Thoracic aorta (tissue), 2 donors: ENCODE measurements around the gene CENPX. TPM values are rescaled to one million over a fixed set of nuclear protein-coding genes. Genes with fewer than 3 reads are reported as not detected.

ENCODE experiments used
- ATAC-seq: fragments of 150-250 bp; one replicate; pipeline ENCODE4 v1.8.0; 2017; ENCODE audit warnings: low read depth; ENCODE audit not compliant: insufficient number of reproducible peaks, low FRiP score
- DNase-seq: peaks from one replicate; pipeline ENCODE4 v3.0.0-alpha.2; 2020; ENCODE audit warnings: low spot score
- H3K27ac ChIP-seq, 2 donors: fragments of 200-600 bp; sonication (generic); 1 replicate in 1 of 2; 2 replicates in 1 of 2; pipeline ENCODE4 v1.5.1; 2016; ENCODE audit warnings: mild to moderate bottlenecking in 2 of 2, moderate library complexity in 2 of 2
- H3K27me3 ChIP-seq: fragments of 200-600 bp; sonication (generic); replicated peaks from 2 replicates; pipeline ENCODE4 v1.6.0; 2016; ENCODE audit warnings: mild to moderate bottlenecking; ENCODE audit not compliant: insufficient read depth
- H3K36me3 ChIP-seq: fragments of 200-600 bp; sonication (generic); one replicate; pipeline ENCODE4 v1.5.1; 2016
- H3K4me1 ChIP-seq, 2 donors: fragments of 200-600 bp; sonication (generic); 1 replicate in 1 of 2; 2 replicates in 1 of 2; pipeline versions ENCODE4 v1.5.1 to v1.6.0; 2016; ENCODE audit warnings: low read depth in 2 of 2, mild to moderate bottlenecking in 1 of 2; ENCODE audit not compliant: control insufficient read depth in 1 of 2
- H3K4me3 ChIP-seq: fragments of 200-600 bp; sonication (generic); 2 replicates; pipeline ENCODE4 v1.5.1; 2016; ENCODE audit warnings: mild to moderate bottlenecking
- H3K9me3 ChIP-seq: fragments of 200-600 bp; sonication (generic); 2 replicates; pipeline ENCODE4 v1.5.1; 2016
- total RNA-seq, 2 donors: library from RNA; depleted of rRNA; stranded (reverse); fragments of >200 nt; gene quantifications; one replicate each; pipeline versions ENCODE4 v1.1.0 to v1.2.3, GENCODE V29; 2016
- TF ChIP-seq, protein P1 (sequence below): fragments of 200-600 bp; sonication (generic); IDR thresholded peaks from one replicate; pipeline ENCODE4 v1.5.1; 2019; ENCODE audit warnings: antibody characterized with exemption

The CENPX gene
- total RNA-seq, 2 donors from 2014 or later: 31.4 to 40.4 TPM

DNA sequence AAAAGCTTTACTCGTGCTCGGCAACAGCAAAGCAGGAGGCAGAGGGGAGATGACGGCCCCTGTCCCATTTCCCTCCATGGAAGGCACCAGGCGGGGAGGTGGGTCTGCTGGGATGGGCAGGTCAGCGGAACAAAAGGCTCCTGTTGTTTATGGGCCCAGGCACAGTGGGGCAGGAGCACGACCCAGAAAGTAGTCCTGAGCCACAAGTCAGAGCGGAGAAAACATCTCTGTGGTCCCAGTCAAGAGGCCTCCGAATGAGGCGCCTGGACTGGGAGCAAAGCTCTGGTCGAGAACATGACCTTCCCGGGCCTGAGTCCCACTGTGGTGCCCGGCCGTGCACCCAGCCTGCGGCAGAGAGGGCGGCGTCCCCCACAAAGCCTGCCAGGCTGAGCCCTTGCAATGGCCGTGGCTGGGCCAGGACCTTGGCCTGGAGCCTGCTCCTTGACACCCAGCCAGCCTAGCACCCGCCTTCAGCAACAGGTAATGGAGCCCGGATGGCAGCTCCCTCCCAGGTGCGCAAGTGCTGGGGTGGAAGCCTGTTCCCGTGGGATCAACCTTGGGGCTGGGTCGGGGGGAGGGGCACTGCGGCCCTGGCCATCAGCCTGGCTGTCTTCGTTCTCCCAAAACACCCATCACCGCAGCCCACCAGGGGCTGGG is 25.4 kb upstream of the CENPX start:
- Histone ChIP-seq H3K27ac (no peak overlapping the region), H3K4me3 (no peak overlapping the region), H3K27me3 (no peaks in the 10 kb centered on the region), H3K36me3 (peaks cover 10% of the 10 kb centered on the region), H3K9me3 (no peaks in the 10 kb centered on the region), H3K4me1 (peaks cover 8 to 28% of the 10 kb centered on the region in 2 donors)
- ATAC-seq (no peak), DNase-seq (no peak)
- TF ChIP-seq, protein P1, sequence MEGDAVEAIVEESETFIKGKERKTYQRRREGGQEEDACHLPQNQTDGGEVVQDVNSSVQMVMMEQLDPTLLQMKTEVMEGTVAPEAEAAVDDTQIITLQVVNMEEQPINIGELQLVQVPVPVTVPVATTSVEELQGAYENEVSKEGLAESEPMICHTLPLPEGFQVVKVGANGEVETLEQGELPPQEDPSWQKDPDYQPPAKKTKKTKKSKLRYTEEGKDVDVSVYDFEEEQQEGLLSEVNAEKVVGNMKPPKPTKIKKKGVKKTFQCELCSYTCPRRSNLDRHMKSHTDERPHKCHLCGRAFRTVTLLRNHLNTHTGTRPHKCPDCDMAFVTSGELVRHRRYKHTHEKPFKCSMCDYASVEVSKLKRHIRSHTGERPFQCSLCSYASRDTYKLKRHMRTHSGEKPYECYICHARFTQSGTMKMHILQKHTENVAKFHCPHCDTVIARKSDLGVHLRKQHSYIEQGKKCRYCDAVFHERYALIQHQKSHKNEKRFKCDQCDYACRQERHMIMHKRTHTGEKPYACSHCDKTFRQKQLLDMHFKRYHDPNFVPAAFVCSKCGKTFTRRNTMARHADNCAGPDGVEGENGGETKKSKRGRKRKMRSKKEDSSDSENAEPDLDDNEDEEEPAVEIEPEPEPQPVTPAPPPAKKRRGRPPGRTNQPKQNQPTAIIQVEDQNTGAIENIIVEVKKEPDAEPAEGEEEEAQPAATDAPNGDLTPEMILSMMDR: no peak

GRCh38 chr17:82047379-82047778 is 24.7 kb upstream of the CENPX start:
- Histone ChIP-seq H3K36me3 (peaks cover 10% of the 10 kb centered on the region), H3K27ac (no peak overlapping the region), H3K9me3 (no peaks in the 10 kb centered on the region), H3K4me1 (peaks cover 2 to 21% of the 10 kb centered on the region in 2 donors), H3K4me3 (no peak overlapping the region), H3K27me3 (no peaks in the 10 kb centered on the region)
- TF ChIP-seq, protein P1: no peak
- ATAC-seq (no peak), DNase-seq (no peak)

DNA sequence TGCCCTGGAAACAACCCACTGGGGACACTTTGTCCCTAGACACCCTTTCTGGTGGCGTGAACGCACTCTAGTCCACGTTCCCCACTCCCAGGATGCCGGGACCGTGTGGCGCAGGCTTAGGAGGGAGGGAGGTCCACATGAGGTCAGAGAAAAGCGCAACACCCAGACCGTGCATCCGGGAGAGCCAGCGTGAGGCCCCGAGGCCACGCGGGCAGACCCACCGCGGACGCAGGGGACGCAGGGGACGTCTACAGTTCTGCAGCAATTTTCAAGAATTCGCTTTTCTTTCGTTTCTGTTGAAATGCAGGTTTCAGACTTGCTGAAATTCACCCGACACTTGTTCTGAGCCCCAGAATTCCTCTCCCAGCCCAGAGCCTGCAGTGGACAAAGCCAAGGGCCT is 24.2 kb upstream of the CENPX start:
- peaks cover 10% of the 10 kb centered on the region for H3K36me3 ChIP-seq
- DNase-seq: no peak
- TF ChIP-seq, protein P1: no peak

DNA sequence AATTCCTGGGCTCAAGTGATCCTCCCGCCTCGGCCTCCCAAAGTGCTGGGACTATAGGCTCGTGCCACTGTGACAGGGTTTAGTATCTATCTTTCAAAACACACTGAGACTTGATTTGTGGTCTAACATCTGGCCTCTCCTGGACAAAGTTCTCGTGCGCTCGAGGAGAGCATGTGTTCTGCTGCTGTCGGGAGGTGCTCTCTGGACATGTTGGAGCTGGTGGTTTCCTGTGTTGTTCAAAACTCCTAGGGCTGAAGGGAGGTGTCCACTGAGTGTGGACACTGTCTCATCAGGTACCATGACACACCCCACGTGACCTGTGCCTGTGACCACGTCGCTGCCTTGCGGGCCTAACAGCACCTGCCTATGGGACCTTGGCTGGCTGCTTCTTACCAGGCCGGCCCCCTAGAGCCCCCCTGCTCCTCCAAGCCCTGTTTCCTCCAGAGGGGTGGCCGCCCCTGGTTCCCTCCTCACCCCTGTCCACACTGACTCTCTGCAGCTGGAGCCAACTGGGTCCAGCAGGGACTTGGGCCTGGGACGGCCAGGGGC is 23.3 kb upstream of the CENPX start:
- no peaks in the 10 kb centered on the region for H3K9me3 ChIP-seq
- DNase-seq (no peak), ATAC-seq (no peak)
- TF ChIP-seq, protein P1: no peak
- H3K27me3 ChIP-seq: no peaks in the 10 kb centered on the region
- H3K36me3 ChIP-seq: peaks cover 10% of the 10 kb centered on the region
- H3K4me1 ChIP-seq: peaks cover 0 to 18% of the 10 kb centered on the region in 2 donors
- no peak overlapping the region for H3K4me3 ChIP-seq
- H3K27ac ChIP-seq: no peak overlapping the region

More for the DNA sequence above, 24.2 kb upstream of the CENPX start:
- Histone ChIP-seq H3K4me3 (no peak overlapping the region), H3K27ac (no peak overlapping the region), H3K9me3 (no peaks in the 10 kb centered on the region), H3K27me3 (no peaks in the 10 kb centered on the region), H3K4me1 (peaks cover 0 to 19% of the 10 kb centered on the region in 2 donors)
- no peak for ATAC-seq

DNA sequence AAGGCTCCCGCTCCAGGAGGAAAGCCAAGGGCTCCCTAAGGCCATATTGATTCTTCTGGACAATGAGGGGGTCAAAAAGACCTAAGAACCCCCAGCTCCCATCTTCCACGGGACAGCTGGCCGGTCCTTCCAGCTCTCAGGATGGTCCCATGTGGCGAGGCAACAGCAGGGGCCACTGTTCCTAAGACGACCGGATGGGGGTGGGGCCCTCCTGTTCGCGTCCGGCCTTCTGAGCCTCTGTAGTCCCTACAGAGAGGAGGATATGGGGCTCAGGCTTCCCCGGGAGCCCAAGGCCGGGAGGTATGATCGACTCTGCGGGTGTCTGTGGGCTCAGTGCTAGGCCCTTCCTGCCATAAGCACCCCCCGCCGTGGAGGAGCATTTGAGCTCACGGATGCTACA is 20.8 kb upstream of the CENPX start:
- no peaks in the 10 kb centered on the region for H3K27me3 ChIP-seq
- H3K4me3 ChIP-seq: no peak overlapping the region
- H3K4me1 ChIP-seq: no peaks in the 10 kb centered on the region
- no peaks in the 10 kb centered on the region for H3K9me3 ChIP-seq
- DNase-seq (no peak), ATAC-seq (no peak)
- no peak overlapping the region for H3K27ac ChIP-seq
- H3K36me3 ChIP-seq: peaks cover 2% of the 10 kb centered on the region
- TF ChIP-seq, protein P1: no peak
